ENCODE measurements around the gene VWA3B. TPM values are rescaled to one million over a fixed set of nuclear protein-coding genes. Genes with fewer than 3 reads are reported as not detected.

The VWA3B gene
- polyA plus RNA-seq, 1 donor (not counting 4 experiments of a cell fraction or from before 2014, with no cell fraction given) = not detected

- H3K27ac ChIP-seq (ENCODE audit: control insufficient read depth, insufficient read depth, low read length) = no peak overlapping the region
- H3K27me3 ChIP-seq (ENCODE audit: control insufficient read depth, extremely low read depth, insufficient read depth, low read length) = no peaks in the 10 kb centered on the region
- DNase-seq (ENCODE audit: low read depth, low spot score) = no peak
- peaks cover 15% of the 10 kb centered on the region for H3K4me1 ChIP-seq (ENCODE audit: control insufficient read depth, extremely low read depth, insufficient read depth, low read length)
- H3K4me2 ChIP-seq (ENCODE audit: control insufficient read depth, extremely low read depth, insufficient read depth, low read depth, low read length) = no peak overlapping the region
- no peak overlapping the region for H3K9ac ChIP-seq (ENCODE audit: control insufficient read depth, extremely low read depth, insufficient read depth, low read length)
- H3K4me3 ChIP-seq (ENCODE audit: control insufficient read depth in 2 of 3, extremely low read depth in 1 of 3, insufficient read depth in 2 of 3, low read depth in 1 of 3, low read length in 3 of 3) = no peak overlapping the region
- H4K20me1 ChIP-seq (ENCODE audit: control insufficient read depth, extremely low read depth, insufficient read depth, low read length) = no peaks in the 10 kb centered on the region
- TF ChIP-seq CTCF (optimal IDR thresholded peaks at IDR 0.05 in 1 of 3, IDR thresholded peaks at IDR 0.05 in 1 of 3, conservative IDR thresholded peaks at IDR 0.05 in 1 of 3; ENCODE audit: extremely low read depth in 1 of 3, insufficient read depth in 2 of 3, low read length in 3 of 3) = no peak
- no peak for TF ChIP-seq EZH2 (IDR thresholded peaks at IDR 0.05; ENCODE audit: low read length)
- no peaks in the 10 kb centered on the region for H3K36me3 ChIP-seq (ENCODE audit: control insufficient read depth in 2 of 2, extremely low read depth in 1 of 2, insufficient read depth in 2 of 2, low read length in 2 of 2)
- FAIRE-seq = no peak
- H3K79me2 ChIP-seq (ENCODE audit: control insufficient read depth, insufficient read depth, low read length) = no peaks in the 10 kb centered on the region
- no peak overlapping the region for H2AFZ ChIP-seq (ENCODE audit: control insufficient read depth, low read length)
- dilution Hi-C loops (cut with MboI; ENCODE audit: extremely low pct_ligation_motif_present, low sequenced_read_pairs) = no loop called here
- no peaks in the 10 kb centered on the region for H3K9me3 ChIP-seq (ENCODE audit: control insufficient read depth, low read depth, low read length)
- H3K9me1 ChIP-seq (ENCODE audit: control insufficient read depth, extremely low read depth, insufficient read depth, low read length) = peaks cover 3% of the 10 kb centered on the region
Measured at GRCh38 chr2:98335271-98335670, 248.3 kb downstream of the VWA3B start.

DNA sequence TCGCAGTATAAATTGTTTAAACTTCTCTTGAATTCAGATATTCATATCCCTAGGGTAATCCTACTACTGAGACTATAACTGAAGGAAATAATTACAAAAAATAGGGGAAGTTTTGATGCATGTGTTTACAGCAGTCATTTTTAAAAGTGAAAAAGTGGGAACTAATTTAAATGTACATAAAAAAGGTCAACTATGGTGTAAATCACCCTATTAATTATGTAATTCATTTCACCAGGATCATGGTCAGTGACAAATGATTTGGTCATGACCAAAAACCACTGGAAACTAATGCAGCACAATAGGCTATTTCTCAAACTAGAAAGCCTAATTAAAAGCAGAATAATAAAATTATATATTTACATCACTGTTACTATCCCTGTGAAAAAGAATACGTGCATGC is 254.3 kb downstream of the VWA3B start:
- H3K27ac ChIP-seq (ENCODE audit: control insufficient read depth, insufficient read depth, low read length) = no peak overlapping the region
- no peaks in the 10 kb centered on the region for H3K79me2 ChIP-seq (ENCODE audit: control insufficient read depth, insufficient read depth, low read length)
- H2AFZ ChIP-seq (ENCODE audit: control insufficient read depth, low read length) = no peak overlapping the region
- no peaks in the 10 kb centered on the region for H3K9me3 ChIP-seq (ENCODE audit: control insufficient read depth, low read depth, low read length)
- H3K4me2 ChIP-seq (ENCODE audit: control insufficient read depth, extremely low read depth, insufficient read depth, low read depth, low read length) = no peak overlapping the region
- no peak for TF ChIP-seq CTCF (optimal IDR thresholded peaks at IDR 0.05 in 1 of 3, IDR thresholded peaks at IDR 0.05 in 1 of 3, conservative IDR thresholded peaks at IDR 0.05 in 1 of 3; ENCODE audit: extremely low read depth in 1 of 3, insufficient read depth in 2 of 3, low read length in 3 of 3)
- no peak for TF ChIP-seq EZH2 (IDR thresholded peaks at IDR 0.05; ENCODE audit: low read length)
- H3K4me1 ChIP-seq (ENCODE audit: control insufficient read depth, extremely low read depth, insufficient read depth, low read length) = no peaks in the 10 kb centered on the region
- dilution Hi-C loops (cut with MboI; ENCODE audit: extremely low pct_ligation_motif_present, low sequenced_read_pairs) = no loop called here
- H3K4me3 ChIP-seq (ENCODE audit: control insufficient read depth in 2 of 3, extremely low read depth in 1 of 3, insufficient read depth in 2 of 3, low read depth in 1 of 3, low read length in 3 of 3) = no peak overlapping the region
- no peak overlapping the region for H3K9ac ChIP-seq (ENCODE audit: control insufficient read depth, extremely low read depth, insufficient read depth, low read length)
- FAIRE-seq = no peak
- no peaks in the 10 kb centered on the region for H3K36me3 ChIP-seq (ENCODE audit: control insufficient read depth in 2 of 2, extremely low read depth in 1 of 2, insufficient read depth in 2 of 2, low read length in 2 of 2)
- no peaks in the 10 kb centered on the region for H3K9me1 ChIP-seq (ENCODE audit: control insufficient read depth, extremely low read depth, insufficient read depth, low read length)
- no peak for DNase-seq (ENCODE audit: low read depth, low spot score)
- peaks cover 25% of the 10 kb centered on the region for H3K27me3 ChIP-seq (ENCODE audit: control insufficient read depth, extremely low read depth, insufficient read depth, low read length)
- H4K20me1 ChIP-seq (ENCODE audit: control insufficient read depth, extremely low read depth, insufficient read depth, low read length) = peaks cover 3% of the 10 kb centered on the region

Data from keratinocyte (primary cell).